H9 (cell line): Measurements from ENCODE around the gene MEIS2. TPM values are rescaled to one million over a fixed set of nuclear protein-coding genes. Genes with fewer than 3 reads are reported as not detected.

ENCODE experiments used
- DNase-seq: peaks from one replicate; pipeline ENCODE4 v3.0.0-alpha.2; 2017
- H2AFZ ChIP-seq: one replicate; pipeline ENCODE4 v1.6.1; 2013; ENCODE audit warnings: mild to moderate bottlenecking, low read length, control low read depth, moderate library complexity
- H2AK5ac ChIP-seq: 2 replicates; pipeline ENCODE4 v1.6.1; 2013; ENCODE audit warnings: low read length, control low read depth, mixed read lengths; ENCODE audit not compliant: insufficient read length
- H2BK120ac ChIP-seq: one replicate; pipeline ENCODE4 v1.6.1; 2013; ENCODE audit warnings: low read depth, mild to moderate bottlenecking, low read length, control low read depth, inconsistent platforms; ENCODE audit not compliant: poor library complexity, severe bottlenecking
- H2BK12ac ChIP-seq: 2 replicates; pipeline ENCODE4 v1.6.1; 2013; ENCODE audit warnings: low read length, control low read depth, mixed read lengths, low read depth; ENCODE audit not compliant: insufficient read length
- H2BK15ac ChIP-seq: 2 replicates; pipeline ENCODE4 v1.6.1; 2013; ENCODE audit warnings: low read depth, low read length, control low read depth
- H2BK20ac ChIP-seq: one replicate; pipeline ENCODE4 v1.6.1; 2013; ENCODE audit warnings: low read depth, mild to moderate bottlenecking, low read length, control low read depth, inconsistent platforms; ENCODE audit not compliant: poor library complexity, severe bottlenecking
- H2BK5ac ChIP-seq: 2 replicates; pipeline ENCODE4 v1.6.1; 2013; ENCODE audit warnings: low read length, control low read depth, mixed read lengths; ENCODE audit not compliant: insufficient read length
- H3K14ac ChIP-seq: 2 replicates; pipeline ENCODE4 v1.6.1; 2013; ENCODE audit warnings: low read length, control low read depth; ENCODE audit not compliant: insufficient read depth
- H3K18ac ChIP-seq: 2 replicates; pipeline ENCODE4 v1.6.1; 2013; ENCODE audit warnings: low read depth, mild to moderate bottlenecking, mixed read lengths, low read length, control low read depth; ENCODE audit not compliant: insufficient read length
- H3K23ac ChIP-seq: 2 replicates; pipeline ENCODE4 v1.6.1; 2013; ENCODE audit warnings: low read length, control low read depth, mixed read lengths, low read depth; ENCODE audit not compliant: insufficient read length
- H3K23me2 ChIP-seq: 2 replicates; pipeline ENCODE4 v1.6.1; 2013; ENCODE audit warnings: low read depth, mild to moderate bottlenecking, mixed read lengths, low read length, control low read depth; ENCODE audit not compliant: insufficient read length, poor library complexity, severe bottlenecking
- H3K27ac ChIP-seq: 2 replicates; pipeline ENCODE4 v1.5.1; 2013; ENCODE audit warnings: low read length, control low read depth, mixed read lengths, low read depth; ENCODE audit not compliant: insufficient read length
- H3K27me3 ChIP-seq: 2 replicates; pipeline ENCODE4 v1.6.1; 2013; ENCODE audit warnings: low read length, control low read depth, inconsistent platforms; ENCODE audit not compliant: insufficient read depth
- H3K4ac ChIP-seq: 2 replicates; pipeline ENCODE4 v1.6.1; 2013; ENCODE audit warnings: low read depth, mild to moderate bottlenecking, control low read depth, inconsistent platforms, low read length, moderate library complexity
- H3K4me1 ChIP-seq: 2 replicates; pipeline ENCODE4 v1.6.1; 2013; ENCODE audit warnings: low read length, control low read depth, inconsistent platforms; ENCODE audit not compliant: insufficient read depth
- H3K4me2 ChIP-seq: 2 replicates; pipeline ENCODE4 v1.6.1; 2013; ENCODE audit warnings: low read length, control low read depth, mixed read lengths; ENCODE audit not compliant: insufficient read length, insufficient read depth
- H3K56ac ChIP-seq: 2 replicates; pipeline ENCODE4 v1.6.1; 2013; ENCODE audit warnings: low read depth, mild to moderate bottlenecking, mixed read lengths, low read length, control low read depth; ENCODE audit not compliant: insufficient read length
- H3K79me1 ChIP-seq: 2 replicates; pipeline ENCODE4 v1.6.1; 2013; ENCODE audit warnings: low read depth, mild to moderate bottlenecking, moderate library complexity, low read length, control low read depth, inconsistent platforms; ENCODE audit not compliant: insufficient read depth, poor library complexity, severe bottlenecking
- H3K79me2 ChIP-seq: 2 replicates; pipeline ENCODE4 v1.6.1; 2013; ENCODE audit warnings: low read length, control low read depth, inconsistent platforms; ENCODE audit not compliant: insufficient read depth
- H3K9ac ChIP-seq: 2 replicates; pipeline ENCODE4 v1.6.1; 2013; ENCODE audit warnings: low read length, control low read depth, mixed read lengths; ENCODE audit not compliant: insufficient read length; ENCODE audit errors: extremely low read depth
- H3K9me3 ChIP-seq: one replicate; pipeline ENCODE4 v1.6.1; 2013; ENCODE audit warnings: low read depth, low read length, inconsistent platforms; ENCODE audit not compliant: control insufficient read depth
- H3T11ph ChIP-seq: one replicate; pipeline ENCODE4 v1.6.1; 2013; ENCODE audit warnings: mild to moderate bottlenecking, low read length, control low read depth, inconsistent platforms
- H4K20me1 ChIP-seq: one replicate; pipeline ENCODE4 v1.6.1; 2013; ENCODE audit not compliant: control insufficient read depth, insufficient read length, insufficient read depth
- H4K5ac ChIP-seq: 2 replicates; pipeline ENCODE4 v1.6.1; 2013; ENCODE audit warnings: low read depth, mild to moderate bottlenecking, mixed read lengths, low read length, control low read depth; ENCODE audit not compliant: insufficient read length
- H4K8ac ChIP-seq: replicated peaks from 2 replicates; pipeline ENCODE4 v1.6.1; 2013; ENCODE audit warnings: low read length, control low read depth, mixed read lengths, low read depth; ENCODE audit not compliant: insufficient read length
- H4K91ac ChIP-seq: 2 replicates; pipeline ENCODE4 v1.6.1; 2013; ENCODE audit warnings: low read depth, mild to moderate bottlenecking, moderate library complexity, mixed read lengths, low read length, control low read depth; ENCODE audit not compliant: insufficient read length
- H3K27ac Mint-ChIP-seq, 3 experiments: 2 replicates in 2 of 3; 3 replicates in 1 of 3; pipeline ENCODE4 v1.8.0; 2020 to 2021; ENCODE audit warnings: mixed read lengths in 3 of 3, mild to moderate bottlenecking in 1 of 3, moderate library complexity in 1 of 3
- H3K27me3 Mint-ChIP-seq: 2 replicates; pipeline ENCODE4 v1.8.0; 2021; ENCODE audit warnings: low read depth, mild to moderate bottlenecking, moderate library complexity, mixed read lengths
- H3K36me3 Mint-ChIP-seq, 3 experiments: 2 replicates in 2 of 3; 3 replicates in 1 of 3; pipeline ENCODE4 v1.8.0; 2020 to 2021; ENCODE audit warnings: low read depth in 3 of 3, mixed read lengths in 3 of 3; ENCODE audit not compliant: insufficient read depth in 1 of 3
- H3K4me1 Mint-ChIP-seq, 2 experiments: 2 replicates each; pipeline ENCODE4 v1.8.0; 2020; ENCODE audit warnings: mixed read lengths in 2 of 2
- H3K4me3 Mint-ChIP-seq, 2 experiments: 2 replicates in 1 of 2; 3 replicates in 1 of 2; pipeline ENCODE4 v1.8.0; 2020 to 2021; ENCODE audit warnings: mild to moderate bottlenecking in 2 of 2, mixed read lengths in 2 of 2, moderate library complexity in 1 of 2
- H3K9me3 Mint-ChIP-seq, 2 experiments: 2 replicates in 1 of 2; 3 replicates in 1 of 2; pipeline ENCODE4 v1.8.0; 2020; ENCODE audit warnings: mild to moderate bottlenecking in 2 of 2, mixed read lengths in 2 of 2, moderate library complexity in 1 of 2
- CTCF ChIP-seq: fragments of 200-600 bp; sonication (generic); conservative IDR thresholded peaks from 3 replicates; pipeline ENCODE4 v1.8.0; 2021; ENCODE audit warnings: antibody characterized with exemption, mild to moderate bottlenecking
- WGBS: extraction: QIAGEN DNeasy Blood & Tissue Kit; methylation state at CpG from one replicate; pipeline ENCODE4 v1.1.7; 2013; ENCODE audit warnings: missing lambda C conversion rate, low lambda C conversion rate, mixed read lengths; ENCODE audit not compliant: insufficient read length; ENCODE audit errors: extremely low coverage; 5-methylcytosine and 5-hydroxymethylcytosine counted together
- total RNA-seq: library from RNA; stranded (reverse); gene quantifications from 2 replicates; pipeline ENCODE4 v1.2.1, GENCODE V29; 2021

The MEIS2 gene
- total RNA-seq, 1 experiment from 2014 or later, result 0.35 TPM

GRCh38 chr15:36940636-36941260 is 159.6 kb downstream of the MEIS2 start:
- Histone ChIP-seq H3K18ac (no peak overlapping the region), H3K4ac (no peak overlapping the region), H4K91ac (no peak overlapping the region), H3K23me2 (no peaks in the 10 kb centered on the region), H3K14ac (no peak overlapping the region), H2BK15ac (no peak overlapping the region), H4K20me1 (no peaks in the 10 kb centered on the region), H3T11ph (no peak overlapping the region), H2BK12ac (no peak overlapping the region), H2BK5ac (no peak overlapping the region), H2BK20ac (no peak overlapping the region), H3K56ac (no peak overlapping the region), H3K9ac (no peak overlapping the region), H3K4me1 (no peaks in the 10 kb centered on the region), H4K8ac (no peak overlapping the region), H4K5ac (no peak overlapping the region), H3K4me2 (no peak overlapping the region), H3K27me3 (no peaks in the 10 kb centered on the region), H2AK5ac (no peak overlapping the region), H3K9me3 (no peaks in the 10 kb centered on the region), H2BK120ac (no peak overlapping the region), H3K79me2 (no peaks in the 10 kb centered on the region), H2AFZ (no peak overlapping the region), H3K27ac (no peak overlapping the region), H3K23ac (no peak overlapping the region), H3K79me1 (no peaks in the 10 kb centered on the region)
- H3K4me1 Mint-ChIP-seq, result peaks cover 27 to 38% of the 10 kb centered on the region in 2 experiments
- WGBS, result no CpG with 5 or more reads among the region's 3 CpGs
- H3K27ac Mint-ChIP-seq, result no peak overlapping the region
- H3K36me3 Mint-ChIP-seq, result no peaks in the 10 kb centered on the region
- H3K27me3 Mint-ChIP-seq, result peaks cover 2% of the 10 kb centered on the region; the same call in 1 of the 2 replicates
- TF ChIP-seq CTCF, result no peak
- DNase-seq, result no peak
- no peaks in the 10 kb centered on the region for H3K9me3 Mint-ChIP-seq
- H3K4me3 Mint-ChIP-seq, result no peak overlapping the region
